HG03095 (cell line): ENCODE data around the gene ARCN1.
A peak's percentile ranks its signal among the peaks of the same experiment; 100 is the strongest.
"Not testable (repeated sequence)": the region's sequence is repeated elsewhere in the genome, so short reads cannot be mapped to it uniquely, and the experiment has no call there.

Source experiments
- ATAC-seq: cut with Tn5 transposase; IDR thresholded peaks from one replicate; pipeline ENCODE4 v1.9.1; 2021; ENCODE audit warnings: moderate library complexity; ENCODE audit not compliant: unreplicated experiment

Gene ARCN1

GRCh38 chr11:118605116-118605867, 33.1 kb downstream of the ARCN1 start:
- no peak for ATAC-seq

- no peak for ATAC-seq
Observed at GRCh38 chr11:118606157-118606843, 34.1 kb downstream of the ARCN1 start.

DNA sequence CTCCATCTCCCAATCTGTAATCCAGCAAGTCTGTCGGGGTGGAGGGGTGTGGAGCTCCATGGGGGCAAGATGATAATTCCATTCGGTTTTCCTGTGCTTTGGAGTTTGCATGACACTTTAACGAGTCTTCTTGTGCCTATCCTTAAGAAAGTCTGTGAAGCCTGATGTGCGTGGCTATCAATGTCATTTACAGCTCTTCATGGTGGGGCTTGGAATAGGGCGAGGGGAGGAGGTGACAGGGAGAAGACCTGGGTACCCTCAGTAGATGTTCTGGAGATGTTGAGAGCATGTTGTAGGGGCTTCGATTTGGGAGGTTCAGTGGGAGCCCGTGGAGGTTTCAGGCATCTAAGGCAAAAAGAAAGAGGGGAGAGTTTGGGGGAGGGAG, 34.6 kb downstream of the ARCN1 start:
- ATAC-seq, result no peak

DNA sequence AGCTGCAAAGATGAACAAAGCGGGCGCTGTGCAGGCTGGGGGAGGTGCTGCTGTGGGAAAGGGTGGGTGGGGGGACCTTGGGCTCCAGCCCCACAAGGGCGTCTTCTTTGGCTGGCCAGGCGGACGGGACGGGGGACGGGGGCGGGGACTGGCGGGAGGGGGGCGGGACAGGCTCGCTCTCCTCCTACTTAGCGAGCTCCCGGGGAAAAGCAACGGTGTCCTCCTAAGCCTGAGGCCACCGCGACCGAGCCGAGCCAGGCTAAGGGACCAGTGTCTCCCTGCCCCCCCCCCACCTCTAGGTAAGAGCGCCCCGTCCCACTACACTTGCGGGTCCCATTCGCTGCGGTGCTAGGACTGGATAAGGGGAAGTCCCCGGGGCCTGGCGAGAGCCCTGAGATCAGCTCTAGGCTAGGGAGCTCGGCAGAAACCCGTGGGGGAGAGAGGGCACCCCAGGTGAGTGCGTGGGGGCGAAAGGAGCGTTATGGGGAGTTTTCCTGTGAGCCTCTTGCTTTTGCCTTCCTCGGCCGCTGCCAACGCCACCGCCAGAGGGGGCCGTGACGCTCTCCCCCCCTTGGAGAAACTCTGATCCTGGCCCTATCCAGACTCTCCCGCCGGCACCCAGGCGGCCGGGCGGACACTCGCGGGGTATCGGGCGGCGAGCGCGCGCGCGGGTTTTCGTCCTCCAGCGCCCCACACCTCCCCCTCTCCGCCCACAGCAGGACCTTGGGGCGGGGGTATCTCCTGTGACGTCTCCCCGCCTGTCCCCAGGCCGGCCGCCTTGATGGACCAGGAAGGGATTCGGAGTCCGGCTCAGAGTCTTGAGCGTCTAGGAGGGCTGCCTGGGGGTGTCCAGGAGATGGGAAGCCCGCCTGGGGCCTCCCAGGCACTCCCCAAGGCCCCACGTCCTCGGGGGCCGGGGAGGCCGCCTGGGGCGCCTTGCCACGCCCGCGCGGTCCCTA, 35.5 kb downstream of the ARCN1 start, which contains the start of gene PHLDB1:
PHLDB1 (plus strand) TSS at position 215 of the 959 bp plus-strand sequence. CDS start 6,222 bp downstream, outside the sequence.
- ATAC-seq, result no peak

DNA sequence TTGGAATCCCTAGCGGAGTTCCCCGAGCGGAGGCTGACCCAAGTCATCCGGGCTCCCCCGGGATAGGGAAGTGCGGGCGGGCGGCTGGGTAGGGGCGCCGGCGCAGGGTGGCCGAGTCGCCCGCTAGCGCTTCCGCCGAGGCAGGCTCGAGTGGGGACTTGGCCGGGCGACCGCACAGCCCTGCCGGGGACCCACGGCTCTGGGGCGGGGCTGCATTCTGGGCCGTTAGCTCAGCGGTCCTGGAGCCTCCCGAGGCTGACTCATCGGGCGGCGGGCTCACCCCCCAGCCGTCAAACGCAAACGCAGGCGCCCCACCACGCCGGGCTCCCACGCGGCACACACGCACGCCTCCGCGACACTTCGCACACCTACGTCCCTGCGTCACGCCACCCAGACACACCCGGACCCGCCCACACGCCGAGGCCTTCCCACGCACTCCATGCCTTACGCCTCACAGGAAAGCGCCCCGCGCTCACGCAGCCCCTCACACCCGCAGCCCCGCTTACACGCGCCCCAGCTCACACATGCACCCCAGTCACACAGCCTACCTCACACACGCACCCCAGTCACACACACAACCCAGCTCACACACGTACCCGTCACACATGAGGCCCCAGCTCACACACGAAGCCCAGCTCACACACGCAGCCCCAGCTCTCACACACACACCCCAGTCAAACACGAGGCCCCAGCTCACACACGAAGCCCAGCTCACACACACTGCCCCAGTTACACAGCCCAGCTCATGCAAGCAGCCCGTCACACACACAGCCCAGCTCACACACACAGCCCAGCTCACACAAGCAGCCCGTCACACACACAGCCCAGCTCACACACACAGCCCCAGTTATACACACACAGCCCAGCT, 36.4 kb downstream of the ARCN1 start:
- no peak for ATAC-seq

DNA sequence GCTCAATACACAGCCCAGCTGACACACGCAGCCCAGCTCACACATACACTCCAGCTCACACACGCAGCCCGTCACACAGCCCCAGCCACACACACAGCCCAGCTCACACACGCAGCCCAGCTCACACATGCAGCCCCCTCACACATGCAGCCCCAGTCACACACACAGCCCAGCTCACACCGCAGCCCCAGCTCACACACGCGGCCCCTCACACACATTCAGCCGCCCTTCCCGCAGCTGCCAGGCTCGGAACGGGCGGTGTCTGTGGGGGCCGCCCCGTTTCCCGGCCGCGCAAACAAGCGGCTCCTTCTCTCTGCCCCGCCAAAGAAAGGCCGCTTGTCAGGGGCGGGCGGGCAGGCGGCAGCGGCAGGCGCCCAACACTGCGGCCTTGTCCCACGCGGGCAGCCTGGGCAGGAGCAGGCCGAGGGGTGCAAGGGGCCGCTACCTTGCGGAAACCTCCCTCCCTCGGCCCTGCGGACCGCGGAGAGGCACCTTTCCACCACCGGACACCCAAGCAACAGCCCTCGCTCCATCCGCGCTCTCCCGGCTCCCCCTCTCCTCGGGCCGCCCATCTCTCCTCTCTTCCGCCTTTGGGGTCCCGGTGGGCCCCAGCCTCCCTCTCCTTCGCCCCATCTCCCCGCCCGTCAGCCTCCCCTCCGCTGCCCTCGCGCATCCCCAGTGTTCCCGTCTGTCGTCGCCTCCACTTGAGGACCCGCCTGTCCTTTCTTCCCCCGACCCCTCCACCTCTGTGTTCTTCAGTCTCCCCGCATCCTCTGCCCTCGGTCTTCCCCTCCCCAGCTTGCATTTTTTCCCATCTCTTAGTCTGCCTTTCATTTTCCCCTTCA, 37.4 kb downstream of the ARCN1 start:
- ATAC-seq, result no peak

GRCh38 chr11:118610225-118610772, 38.1 kb downstream of the ARCN1 start:
- no peak for ATAC-seq

DNA sequence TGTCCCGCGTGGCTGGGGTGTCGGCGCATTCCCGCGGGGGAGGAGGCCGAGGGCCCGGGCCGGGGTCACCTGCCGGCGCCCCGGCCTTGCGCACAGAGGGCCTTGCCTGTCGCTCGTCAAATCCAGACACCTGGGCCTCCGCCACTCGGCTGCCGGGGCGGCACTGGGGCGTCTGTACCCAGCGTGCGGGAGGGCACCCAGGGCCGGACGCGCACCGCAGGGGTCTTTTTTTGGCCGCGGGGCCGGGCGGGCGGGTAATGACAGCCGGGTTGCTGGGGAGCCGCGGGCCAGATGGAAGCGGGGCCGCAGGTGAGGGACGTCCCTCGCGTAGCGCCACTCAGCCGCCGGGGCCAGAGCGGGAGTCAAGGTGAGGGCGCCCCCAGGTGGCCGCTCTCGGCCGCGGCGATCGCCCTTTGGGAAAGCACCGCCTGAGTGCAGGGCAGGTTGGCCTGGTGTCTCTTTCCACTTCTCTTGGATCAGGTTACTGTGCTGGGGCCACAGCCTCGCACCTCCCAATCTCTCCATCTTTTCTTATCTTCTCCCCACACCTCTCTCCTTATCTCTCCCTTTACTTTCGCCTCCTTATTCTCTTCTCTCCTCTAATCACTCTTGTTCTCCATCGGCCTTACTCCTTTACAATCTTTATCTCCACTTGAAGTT, 38.7 kb downstream of the ARCN1 start:
- peak; percentile 58 for ATAC-seq

GRCh38 chr11:118611433-118611795, 39.2 kb downstream of the ARCN1 start:
- ATAC-seq, result not testable (repeated sequence)

- ATAC-seq, result no peak
Observed at GRCh38 chr11:118612378-118612777, 40.2 kb downstream of the ARCN1 start.

- ATAC-seq, result no peak
Observed at GRCh38 chr11:118614511-118614910, 42.3 kb downstream of the ARCN1 start.

GRCh38 chr11:118615282-118615975, 43.2 kb downstream of the ARCN1 start:
- ATAC-seq, result no peak

- ATAC-seq, result no peak
Observed at GRCh38 chr11:118615976-118616371, 43.8 kb downstream of the ARCN1 start.

DNA sequence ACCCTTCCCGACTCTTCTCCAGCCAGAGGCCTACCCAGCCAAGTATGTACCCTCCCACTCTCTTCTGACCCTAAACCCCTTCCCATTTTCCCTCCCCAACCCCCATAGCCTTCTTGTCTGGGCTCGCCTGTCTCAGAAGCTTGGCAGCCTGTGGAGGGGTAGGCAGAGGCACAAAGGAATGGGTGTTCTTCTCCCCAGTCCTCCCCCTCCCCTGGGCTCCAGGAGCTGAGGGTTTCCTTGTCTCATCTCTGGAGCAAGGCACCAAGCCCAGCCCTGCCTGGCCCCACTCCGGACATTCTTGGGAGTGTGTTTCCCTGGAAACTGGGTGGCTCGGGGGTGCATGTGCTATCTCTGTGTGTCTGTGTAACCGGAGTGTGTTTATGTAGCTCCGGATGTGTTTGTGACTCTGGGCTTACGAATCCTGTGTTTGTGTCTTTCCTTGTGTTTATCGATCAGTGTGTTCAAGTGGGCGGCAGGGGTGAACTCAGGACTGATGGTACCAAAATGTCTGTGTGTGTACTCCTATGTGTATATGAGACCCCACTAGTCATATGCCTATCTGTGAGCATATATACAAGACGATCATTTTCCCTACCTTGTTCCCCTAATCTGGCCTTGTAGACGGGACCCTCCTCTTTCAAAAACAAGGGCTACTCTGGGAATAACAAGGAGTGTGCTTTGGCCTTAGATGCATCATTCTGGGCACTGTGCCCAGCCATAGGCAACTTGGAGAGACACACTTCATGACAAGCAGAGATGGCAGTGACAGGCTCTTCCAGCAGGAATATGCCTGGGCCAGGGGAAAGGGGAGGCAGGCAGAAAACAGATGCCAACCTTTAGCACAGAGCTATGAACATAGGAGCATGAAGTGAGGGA, 46.1 kb downstream of the ARCN1 start:
- ATAC-seq, result no peak

DNA sequence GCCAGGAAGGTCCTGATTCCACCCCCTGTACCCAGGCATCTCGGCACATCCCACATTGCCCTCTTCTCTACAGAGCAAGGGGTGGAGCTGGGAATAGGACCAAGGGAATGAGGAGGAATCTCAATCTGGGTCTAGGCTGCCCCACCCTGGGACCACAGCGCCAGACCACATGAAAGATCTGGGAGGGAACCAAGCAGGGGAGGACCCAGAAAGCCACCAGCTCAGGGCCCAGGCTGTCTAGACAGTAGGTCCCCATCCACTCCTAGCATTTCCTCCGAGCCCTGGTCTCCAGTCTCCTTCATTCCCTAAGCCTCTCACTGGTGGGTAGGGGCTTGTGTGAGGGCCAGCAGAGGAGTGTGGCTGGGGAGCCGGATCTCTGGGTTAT, 46.8 kb downstream of the ARCN1 start:
- ATAC-seq, result no peak

GRCh38 chr11:118619444-118620197, 47.4 kb downstream of the ARCN1 start:
- no peak for ATAC-seq
